K562 (cell line): ENCODE data around the gene ATXN7L1. TPM values are rescaled to one million over a fixed set of nuclear protein-coding genes. Genes with fewer than 3 reads are reported as not detected.

Source experiments
- MAFG ChIP-seq: fragments of 450-650 bp; conservative IDR thresholded peaks from 2 replicates; pipeline ENCODE4 v1.6.1; 2016; ENCODE audit warnings: missing genetic modification characterization, missing compliant biosample characterization
- polyA plus RNA-seq, 8 experiments: library from polyadenylated mRNA; depleted of rRNA in 4 of 8; stranded (reverse) in 5 of 8; unstranded in 3 of 8; fragments of >200 nt; fragmentation: Nextera tagmentation in 2 of 8; fragmentation: Illumina TruSeq in 1 of 8; extraction: Ambion mirVana in 2 of 8; extraction: Trizol in 1 of 8; gene quantifications; 2 replicates each; pipeline versions ENCODE4 v1.2.1 to v1.2.3, GENCODE V29; 2011 to 2014; ENCODE audit warnings: inconsistent platforms in 1 of 8, missing spikeins in 1 of 8
- total RNA-seq, 7 experiments: library from RNA; depleted of rRNA in 6 of 7; stranded (reverse); fragments of >200 nt in 6 of 7; fragmentation: Illumina TruSeq in 2 of 7; extraction: Trizol in 2 of 7; gene quantifications; 2 replicates each; pipeline versions ENCODE4 v1.2.1 to v1.2.3, GENCODE V29; 2011 to 2021; ENCODE audit warnings: low replicate concordance in 1 of 7
- TF ChIP-seq, protein P1 (sequence below): fragments of 450-650 bp; IDR thresholded peaks from 2 replicates; pipeline ENCODE4 v1.6.1; 2016; ENCODE audit warnings: low read depth

ATXN7L1 gene
- total and polyA plus RNA-seq, 9 of the 15 experiments (the other 6 are each of a cell fraction or from before 2014, with no cell fraction given), result 6.6 to 13.7 (median 10.7) TPM

DNA sequence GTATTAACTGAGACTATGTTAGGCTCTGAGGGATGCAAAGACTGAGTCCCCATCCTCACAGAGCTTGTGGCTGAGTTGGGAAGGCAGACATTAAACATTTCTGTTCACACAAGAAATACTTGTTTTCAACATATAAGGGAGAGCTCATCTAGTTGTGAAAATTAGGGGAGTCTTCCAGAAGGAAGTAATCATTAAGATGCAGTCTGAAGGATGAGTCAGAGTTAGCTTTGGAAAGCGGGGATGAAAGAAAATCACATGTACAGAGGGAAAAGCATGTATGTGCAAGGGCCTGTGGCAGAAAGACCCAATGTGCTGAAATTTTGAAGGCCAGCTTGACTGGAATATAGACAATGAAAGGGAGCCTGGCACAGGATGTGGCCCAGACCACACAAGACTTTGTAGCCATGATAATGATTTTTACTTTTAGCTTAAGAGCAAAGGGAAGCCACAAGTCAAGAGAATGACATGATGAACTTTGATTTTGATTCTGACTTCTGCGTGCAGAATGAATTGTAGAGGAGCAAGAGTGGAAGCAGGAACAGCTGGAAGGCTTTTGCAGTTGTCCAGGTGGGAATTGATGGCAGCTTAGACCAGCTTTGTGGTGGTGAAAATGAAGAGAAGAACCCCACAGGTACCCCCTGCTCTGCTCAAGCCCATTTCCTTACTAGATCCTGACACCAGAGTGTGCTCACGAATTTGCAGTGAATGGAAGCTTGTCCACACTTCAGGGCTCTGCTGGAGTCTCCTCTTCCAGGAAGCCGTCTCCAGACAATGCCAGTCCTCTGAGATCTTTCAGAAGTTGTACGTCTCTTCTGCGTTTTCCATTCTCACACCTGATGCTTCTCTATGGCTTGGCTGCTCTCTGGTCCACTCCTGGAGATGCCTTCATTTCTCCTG is 115.6 kb downstream of the ATXN7L1 start (continued):
- TF ChIP-seq, protein P1, sequence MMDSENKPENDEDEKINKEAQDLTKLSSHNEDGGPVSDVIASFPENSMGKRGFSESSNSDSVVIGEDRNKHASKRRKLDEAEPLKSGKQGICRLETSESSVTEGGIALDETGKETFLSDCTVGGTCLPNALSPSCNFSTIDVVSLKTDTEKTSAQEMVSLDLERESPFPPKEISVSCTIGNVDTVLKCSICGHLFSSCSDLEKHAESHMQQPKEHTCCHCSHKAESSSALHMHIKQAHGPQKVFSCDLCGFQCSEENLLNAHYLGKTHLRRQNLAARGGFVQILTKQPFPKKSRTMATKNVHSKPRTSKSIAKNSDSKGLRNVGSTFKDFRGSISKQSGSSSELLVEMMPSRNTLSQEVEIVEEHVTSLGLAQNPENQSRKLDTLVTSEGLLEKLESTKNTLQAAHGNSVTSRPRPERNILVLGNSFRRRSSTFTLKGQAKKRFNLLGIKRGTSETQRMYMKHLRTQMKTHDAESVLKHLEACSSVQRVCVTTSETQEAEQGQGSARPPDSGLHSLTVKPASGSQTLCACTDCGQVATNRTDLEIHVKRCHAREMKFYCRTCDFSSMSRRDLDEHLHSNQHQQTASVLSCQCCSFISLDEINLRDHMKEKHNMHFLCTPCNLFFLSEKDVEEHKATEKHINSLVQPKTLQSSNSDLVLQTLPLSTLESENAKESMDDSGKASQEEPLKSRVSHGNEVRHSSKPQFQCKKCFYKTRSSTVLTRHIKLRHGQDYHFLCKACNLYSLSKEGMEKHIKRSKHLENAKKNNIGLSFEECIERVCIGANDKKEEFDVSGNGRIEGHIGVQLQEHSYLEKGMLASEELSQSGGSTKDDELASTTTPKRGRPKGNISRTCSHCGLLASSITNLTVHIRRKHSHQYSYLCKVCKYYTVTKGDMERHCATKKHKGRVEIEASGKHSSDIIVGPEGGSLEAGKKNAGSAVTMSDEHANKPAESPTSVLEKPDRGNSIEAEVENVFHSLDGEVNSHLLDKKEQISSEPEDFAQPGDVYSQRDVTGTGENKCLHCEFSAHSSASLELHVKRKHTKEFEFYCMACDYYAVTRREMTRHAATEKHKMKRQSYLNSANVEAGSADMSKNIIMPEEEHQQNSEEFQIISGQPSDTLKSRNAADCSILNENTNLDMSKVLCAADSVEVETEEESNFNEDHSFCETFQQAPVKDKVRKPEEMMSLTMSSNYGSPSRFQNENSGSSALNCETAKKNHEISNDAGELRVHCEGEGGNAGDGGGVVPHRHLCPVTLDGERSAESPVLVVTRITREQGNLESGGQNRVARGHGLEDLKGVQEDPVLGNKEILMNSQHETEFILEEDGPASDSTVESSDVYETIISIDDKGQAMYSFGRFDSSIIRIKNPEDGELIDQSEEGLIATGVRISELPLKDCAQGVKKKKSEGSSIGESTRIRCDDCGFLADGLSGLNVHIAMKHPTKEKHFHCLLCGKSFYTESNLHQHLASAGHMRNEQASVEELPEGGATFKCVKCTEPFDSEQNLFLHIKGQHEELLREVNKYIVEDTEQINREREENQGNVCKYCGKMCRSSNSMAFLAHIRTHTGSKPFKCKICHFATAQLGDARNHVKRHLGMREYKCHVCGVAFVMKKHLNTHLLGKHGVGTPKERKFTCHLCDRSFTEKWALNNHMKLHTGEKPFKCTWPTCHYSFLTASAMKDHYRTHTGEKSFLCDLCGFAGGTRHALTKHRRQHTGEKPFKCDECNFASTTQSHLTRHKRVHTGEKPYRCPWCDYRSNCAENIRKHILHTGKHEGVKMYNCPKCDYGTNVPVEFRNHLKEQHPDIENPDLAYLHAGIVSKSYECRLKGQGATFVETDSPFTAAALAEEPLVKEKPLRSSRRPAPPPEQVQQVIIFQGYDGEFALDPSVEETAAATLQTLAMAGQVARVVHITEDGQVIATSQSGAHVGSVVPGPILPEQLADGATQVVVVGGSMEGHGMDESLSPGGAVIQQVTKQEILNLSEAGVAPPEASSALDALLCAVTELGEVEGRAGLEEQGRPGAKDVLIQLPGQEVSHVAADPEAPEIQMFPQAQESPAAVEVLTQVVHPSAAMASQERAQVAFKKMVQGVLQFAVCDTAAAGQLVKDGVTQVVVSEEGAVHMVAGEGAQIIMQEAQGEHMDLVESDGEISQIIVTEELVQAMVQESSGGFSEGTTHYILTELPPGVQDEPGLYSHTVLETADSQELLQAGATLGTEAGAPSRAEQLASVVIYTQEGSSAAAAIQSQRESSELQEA, result no peak
- TF ChIP-seq MAFG (tag), result no peak
